Prostate gland (tissue), 2 donors: ENCODE measurements around the gene HES1.

Experiments
- CTCF ChIP-seq, 4 experiments: fragments of 200-600 bp in 2 of 4; fragments of 450-650 bp in 2 of 4; sonication (generic) in 2 of 4; IDR thresholded peaks; 1 replicate in 3 of 4; 2 replicates in 1 of 4; pipeline ENCODE4 v1.5.1; 2016 to 2019; ENCODE audit warnings: antibody characterized with exemption in 4 of 4, mild to moderate bottlenecking in 2 of 4, moderate library complexity in 2 of 4
- POLR2AphosphoS5 ChIP-seq: sonication (generic); formaldehyde crosslinking; IDR thresholded peaks from one replicate; pipeline ENCODE4 v1.6.1; 2017; ENCODE audit warnings: antibody characterized with exemption

GRCh38 chr3:194181612-194182529 is 45.9 kb downstream of the HES1 start:
- TF ChIP-seq POLR2AphosphoS5 (no peak), CTCF (IDR thresholded peaks at IDR 0.05) (no peak)
